GM18868 (cell line): Measurements from ENCODE around the gene WDR89.
"Not testable (repeated sequence)": the region's sequence is repeated elsewhere in the genome, so short reads cannot be mapped to it uniquely, and the experiment has no call there.

ENCODE experiments used
- ATAC-seq: cut with Tn5 transposase; IDR thresholded peaks from one replicate; pipeline ENCODE4 v1.9.1; 2021; ENCODE audit warnings: mild to moderate bottlenecking, moderate library complexity; ENCODE audit not compliant: unreplicated experiment

WDR89 gene

DNA sequence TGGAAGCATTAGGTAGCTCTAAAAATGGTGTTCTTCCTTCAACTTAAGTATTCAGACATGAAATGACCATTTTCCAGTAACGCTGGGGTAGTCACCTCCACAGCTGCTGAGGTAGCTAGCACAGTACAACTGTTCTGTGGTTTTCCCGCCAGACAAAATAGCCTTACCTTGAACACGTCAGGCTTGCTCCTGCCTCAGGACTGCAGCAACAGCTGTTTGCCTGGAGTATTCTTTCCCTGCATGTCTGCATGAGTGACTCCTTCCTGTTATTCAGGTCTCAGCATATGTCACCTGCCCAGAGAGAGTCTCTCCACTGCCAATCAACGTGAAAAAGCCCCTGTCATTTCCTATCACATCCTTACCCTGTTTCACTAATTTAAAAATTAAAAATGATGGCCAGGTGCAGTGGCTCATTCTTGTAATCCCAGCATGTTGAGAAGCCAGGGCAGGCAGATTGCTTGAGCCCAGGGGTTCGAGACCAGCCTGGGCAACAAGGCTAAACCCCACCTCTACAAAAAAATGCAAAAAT, 37.9 kb downstream of the WDR89 start:
- peak; percentile 55 for ATAC-seq

DNA sequence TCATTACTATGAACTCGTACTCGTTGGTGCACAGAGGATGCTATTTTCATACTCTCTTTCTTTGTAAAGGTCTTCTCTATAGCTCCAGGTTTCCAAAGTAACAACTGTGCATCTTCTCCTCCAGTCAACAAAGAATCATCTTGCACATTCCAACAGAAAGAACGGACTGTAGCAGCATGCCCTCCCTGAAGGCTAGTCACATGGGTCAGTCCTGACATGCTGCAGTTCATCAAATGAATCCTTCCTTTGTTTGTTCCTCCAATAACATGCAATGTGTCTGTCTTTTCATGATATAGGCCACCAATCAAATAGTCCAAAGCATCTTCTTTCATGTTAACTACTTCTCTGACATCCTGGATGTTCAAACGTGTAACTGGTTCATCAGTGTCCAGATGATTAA, 42.9 kb downstream of the WDR89 start:
- no peak for ATAC-seq

DNA sequence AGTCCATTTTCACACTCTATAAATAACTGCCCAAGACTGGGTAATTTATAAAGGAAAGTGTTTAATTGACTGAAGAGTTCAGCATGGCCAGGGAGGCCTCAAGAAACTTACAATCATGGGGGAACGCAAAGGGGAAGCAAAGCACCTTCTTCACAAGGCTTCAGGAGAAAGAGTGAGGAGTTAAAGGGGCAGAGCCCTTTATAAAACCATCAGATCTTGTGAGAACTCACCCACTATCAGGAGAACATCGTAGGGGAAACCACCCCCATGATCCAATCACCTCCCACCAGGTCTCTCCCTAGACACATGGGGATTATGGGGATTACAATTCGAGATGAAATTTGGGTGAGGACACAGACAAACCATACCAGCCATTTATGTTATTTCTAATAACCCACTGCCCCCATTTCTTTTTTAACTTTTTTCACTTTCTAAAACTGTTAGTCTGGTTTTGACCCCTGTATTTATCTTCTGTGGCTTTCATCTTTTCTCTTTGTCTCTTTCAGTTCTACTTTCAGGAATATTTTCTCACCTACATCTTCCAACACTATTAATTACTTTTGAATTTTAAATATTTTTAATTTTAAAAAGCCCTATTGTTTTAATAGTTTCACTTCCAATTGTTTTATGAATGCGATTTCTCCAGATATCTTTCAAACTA, 44.5 kb downstream of the WDR89 start:
- ATAC-seq = no peak

DNA sequence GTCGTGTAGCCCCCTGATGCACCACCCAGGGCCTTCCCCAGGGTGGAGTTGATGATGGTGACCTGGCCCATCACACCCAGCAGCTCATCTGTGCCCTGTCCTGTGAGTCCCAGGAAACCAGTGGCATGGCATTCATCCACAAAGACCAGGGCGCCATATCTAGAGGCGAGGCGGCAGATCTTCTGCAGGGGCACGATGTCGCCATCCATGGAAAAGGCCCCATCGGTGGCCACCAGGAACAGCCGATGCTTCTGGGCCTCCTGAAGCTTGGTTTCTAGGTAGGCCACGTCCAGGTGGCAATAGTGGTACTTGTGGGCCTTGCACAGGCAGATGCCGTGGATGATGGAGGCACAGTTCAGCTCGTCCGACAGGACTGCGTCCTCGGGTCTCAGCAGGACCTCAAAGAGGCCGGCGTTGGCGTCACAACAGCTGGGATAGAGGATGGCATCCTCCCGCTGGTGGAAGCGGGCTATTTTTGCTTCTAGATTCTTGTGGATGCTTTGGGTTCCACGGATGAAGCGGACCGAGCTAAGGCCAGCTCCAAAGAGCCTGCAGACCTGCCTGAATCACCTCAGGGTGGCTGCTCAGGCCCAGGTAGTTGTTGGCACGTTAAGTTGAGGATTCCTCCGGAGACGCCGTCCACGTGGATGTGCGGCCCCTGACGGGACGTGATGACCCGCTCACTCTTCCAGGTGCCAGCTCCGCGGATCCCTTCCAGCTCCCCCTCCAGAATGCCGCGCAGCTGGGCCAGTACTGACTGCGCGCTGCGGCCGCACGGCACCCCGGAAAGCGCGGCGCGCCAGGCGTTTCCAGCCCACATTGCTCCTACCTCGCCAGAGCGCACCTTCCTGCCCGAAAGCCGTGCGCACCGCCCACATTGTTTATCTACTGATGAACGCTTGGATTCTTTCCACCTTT, 47.0 kb downstream of the WDR89 start:
- ATAC-seq = no peak

DNA sequence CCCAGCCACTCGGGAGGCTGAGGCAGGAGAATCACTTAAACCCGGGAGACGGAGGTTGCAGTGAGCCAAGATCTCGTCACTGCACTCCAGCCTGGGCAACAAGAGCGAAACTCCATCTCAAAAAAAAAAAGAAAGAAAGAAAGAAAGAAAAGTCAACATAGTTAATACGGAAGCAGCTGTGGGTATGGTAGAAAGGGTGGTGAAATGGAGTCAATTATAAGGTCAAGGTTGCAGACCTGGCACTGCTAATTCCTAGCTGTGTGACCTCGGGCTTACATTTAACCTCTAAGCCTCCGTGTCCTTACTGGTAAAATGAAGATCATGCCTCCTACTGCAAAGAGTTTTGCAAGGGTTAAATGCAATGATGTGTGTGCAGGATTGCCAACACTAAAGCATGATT, 58.6 kb downstream of the WDR89 start:
- not testable (repeated sequence) for ATAC-seq

DNA sequence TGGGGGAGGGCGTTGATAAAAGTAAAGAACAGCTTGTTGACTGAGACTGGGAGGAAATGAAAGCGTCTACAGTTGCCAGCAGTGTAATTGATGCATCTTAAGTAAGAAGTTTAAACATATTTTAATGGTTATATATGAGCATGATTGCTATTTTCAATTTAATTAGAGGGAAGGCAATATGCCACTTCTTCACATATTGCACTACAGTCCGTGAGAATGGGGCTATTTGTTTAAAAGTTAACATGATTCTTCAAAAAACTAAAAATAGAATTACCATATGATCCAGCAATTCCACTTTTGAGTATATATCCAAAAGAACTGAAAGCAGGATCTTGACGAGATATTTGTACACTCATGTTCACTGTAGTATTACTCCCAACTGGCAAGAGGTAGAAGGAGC, 60.2 kb downstream of the WDR89 start:
- no peak for ATAC-seq

DNA sequence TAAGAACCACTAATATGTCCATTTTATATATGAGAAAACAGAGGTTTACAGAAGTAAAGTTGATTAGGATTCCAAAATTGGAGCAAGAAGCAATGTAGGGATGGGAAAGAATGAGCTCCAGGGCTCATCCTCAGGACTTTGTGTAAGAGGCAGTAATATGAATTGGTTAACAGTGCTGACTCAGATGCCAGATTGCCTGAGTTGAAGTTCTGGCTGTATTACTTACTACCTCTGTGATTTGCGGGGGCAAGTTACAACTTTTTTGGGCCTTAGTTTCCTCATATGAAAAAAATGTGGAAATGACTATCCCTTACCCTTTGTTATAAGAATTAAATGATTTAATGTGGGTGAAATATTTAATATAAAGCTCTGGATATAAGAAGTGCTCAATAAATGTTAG, 63.4 kb downstream of the WDR89 start:
- ATAC-seq = no peak

DNA sequence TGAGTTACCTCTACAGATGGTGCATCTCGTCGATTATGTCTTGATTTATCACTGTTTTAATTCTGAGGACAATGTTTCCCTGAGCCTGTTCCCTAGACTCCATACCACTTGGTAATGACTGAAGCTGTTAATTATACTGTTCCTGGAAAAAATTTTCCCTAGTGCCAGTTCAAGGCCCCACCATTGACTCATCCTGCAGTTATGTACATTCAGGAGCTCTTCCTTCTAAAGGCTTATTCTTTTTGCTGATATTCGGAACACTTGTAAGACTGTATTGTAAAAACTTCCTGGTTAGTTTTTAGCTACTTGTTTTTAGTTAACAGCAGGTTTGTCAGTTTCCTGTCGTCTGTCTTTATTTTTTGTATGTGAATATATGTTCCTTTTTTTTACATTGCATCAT, 68.1 kb downstream of the WDR89 start:
- no peak for ATAC-seq

DNA sequence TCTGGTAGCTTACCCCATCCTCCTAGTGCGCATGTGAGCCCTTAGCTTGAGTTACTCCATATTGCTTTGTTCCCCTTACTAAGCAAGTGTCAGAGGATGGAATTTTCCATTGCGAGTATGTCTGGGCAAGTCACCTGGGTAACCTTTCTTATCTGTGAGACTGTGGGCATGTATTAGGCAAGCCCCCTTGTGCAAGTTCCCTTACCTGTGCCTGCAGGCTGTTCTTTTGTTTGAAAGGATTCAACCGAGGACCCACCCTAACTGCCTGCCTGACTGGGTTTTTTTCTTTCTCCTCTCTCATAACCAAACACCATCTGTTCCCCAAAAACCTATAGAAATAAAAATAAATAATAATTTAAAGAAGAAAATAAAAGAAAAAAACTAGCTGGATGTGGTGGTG, 76.2 kb downstream of the WDR89 start:
- no peak for ATAC-seq

DNA sequence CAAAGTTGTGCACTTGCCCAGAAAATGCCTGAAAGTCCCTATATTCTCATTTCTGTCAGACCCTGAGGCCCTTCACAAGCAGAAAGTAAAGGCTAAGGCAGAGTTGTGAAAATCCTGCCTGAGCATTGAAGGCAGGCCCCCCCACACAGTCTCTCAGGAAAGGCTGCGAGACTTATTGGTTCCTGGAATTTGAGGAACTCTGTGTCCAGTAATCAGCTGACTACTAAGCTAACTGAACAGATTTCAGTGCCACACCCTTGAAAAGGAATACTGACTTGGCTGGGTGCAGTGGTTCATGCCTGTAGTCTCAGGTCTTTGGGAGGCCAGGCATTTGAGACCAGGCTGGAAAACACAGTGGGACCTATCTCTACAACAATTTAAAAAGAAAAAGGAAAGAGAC, 77.4 kb downstream of the WDR89 start:
- ATAC-seq = no peak

DNA sequence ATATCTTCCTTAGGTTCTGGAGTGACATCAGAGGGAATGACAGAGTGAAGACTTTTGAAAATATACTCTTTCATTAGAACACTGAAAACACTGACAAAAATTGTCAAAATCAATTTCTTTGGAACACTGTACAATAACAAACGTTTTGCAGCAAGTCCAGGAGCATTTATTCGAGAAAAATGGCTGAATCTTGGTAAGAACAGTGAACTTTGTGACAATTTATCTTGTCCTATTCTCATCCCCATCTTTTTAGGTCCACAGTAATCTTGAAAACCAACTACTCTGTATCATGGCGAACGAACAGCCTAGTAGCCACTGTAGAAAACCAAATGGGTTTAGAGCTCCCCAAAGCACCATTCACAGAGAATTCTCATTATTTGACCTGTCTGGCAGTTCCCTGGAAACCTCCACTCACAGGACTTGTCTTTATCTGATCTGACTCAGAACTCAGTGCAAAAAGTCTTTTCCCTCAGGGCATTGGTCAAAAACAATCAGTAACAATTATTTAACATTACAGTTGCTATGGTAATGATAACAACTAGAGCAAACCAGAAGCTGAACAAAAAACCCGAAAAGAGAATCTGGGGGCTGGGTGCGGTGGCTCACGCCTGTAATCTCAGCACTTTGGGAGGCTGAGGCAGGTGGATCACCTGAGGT, 78.2 kb downstream of the WDR89 start:
- no peak for ATAC-seq

DNA sequence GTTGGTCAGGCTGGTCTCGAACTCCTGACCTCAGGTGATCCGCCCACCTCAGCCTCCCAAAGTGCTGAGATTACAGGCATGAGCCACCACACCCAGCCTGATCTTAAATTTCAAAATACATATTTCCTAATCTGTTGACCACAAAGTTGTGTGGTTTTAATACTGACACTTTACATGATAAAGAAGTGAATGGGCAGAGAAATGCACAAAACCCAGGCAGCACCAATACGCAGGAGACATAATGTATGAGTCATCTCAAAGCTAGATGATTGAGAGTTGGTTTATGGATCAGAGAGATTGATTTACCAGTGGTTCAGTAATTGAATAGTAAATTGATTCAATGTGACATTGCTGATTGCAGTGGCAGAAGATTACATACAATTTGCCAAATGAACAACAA, 79.3 kb downstream of the WDR89 start:
- no peak for ATAC-seq

DNA sequence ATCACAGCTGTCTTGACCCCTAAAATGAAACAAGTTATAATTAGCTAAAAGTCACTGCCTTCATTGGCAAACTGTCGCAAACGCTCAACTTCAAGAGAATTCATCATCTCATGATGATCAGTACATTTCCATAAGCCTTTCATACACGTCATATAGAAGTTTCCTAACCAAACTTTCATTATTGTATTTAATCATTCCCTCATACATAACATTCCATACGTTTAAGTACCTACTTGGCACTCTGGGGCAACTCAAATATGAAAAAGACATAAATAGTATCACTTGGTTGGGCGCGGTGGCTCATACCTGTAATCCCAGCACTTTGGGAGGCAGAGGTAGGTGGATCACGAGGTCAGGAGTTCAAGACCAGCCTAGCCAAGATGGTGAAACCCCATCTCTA, 86.1 kb downstream of the WDR89 start:
- ATAC-seq = no peak

DNA sequence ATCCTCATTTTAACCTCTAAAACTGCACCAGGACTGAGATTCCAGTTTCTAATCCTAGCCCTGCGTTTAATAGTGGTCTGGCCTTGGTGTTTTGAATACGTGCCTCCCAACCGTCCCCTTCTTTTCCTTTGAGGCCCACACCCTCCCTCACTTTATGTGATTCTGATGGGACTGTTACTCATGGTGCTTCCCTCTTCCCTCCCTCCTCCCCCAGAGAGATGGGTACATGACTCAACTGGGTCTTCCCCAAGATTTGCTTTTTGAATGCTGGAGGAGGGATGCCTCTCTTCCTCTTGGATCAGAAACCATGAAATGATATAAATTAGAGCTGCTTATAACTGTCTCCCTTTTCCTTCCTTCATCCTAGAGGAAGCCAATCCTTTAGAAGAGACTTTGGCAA, 90.3 kb downstream of the WDR89 start:
- ATAC-seq = peak; percentile 61

DNA sequence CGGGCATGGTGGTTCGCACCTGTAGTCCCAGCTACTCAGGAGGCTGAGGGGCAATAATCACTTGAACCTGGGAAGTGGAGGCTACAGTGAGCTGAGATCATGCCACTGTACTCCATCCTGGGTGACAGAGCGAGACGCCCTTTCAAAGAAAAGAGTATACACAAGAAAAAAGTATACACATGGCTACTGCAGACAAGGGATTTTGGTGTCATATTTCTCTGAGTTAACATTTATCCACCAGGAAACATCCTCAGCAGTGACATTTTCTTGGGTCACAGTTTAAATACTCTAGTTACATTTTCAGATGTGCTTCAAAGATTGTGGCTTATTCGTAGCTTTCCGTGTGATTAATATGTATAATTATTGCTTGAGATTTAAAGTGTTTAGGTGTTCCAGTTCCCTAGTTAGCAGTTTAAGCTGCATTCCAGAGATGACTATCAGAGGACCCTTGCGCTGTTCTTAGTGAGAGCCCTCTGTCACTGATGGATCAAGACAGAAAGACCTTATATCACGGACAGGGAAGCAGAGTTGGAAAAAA, 93.8 kb downstream of the WDR89 start:
- no peak for ATAC-seq
